Ecto neural progenitor cell (in vitro differentiated cells): ENCODE measurements around the gene KRT86.
"Not testable (repeated sequence)": the region's sequence is repeated elsewhere in the genome, so short reads cannot be mapped to it uniquely, and the experiment has no call there.

ENCODE experiments used
- DNase-seq: peaks from one replicate; pipeline ENCODE4 v3.0.0-alpha.2; 2018; ENCODE audit warnings: low spot score

KRT86 gene

GRCh38 chr12:52314511-52314910, 40.1 kb downstream of the KRT86 start:
- DNase-seq, result no peak

- DNase-seq, result not testable (repeated sequence)
These were observed 41.3 kb downstream of the KRT86 start for GRCh38 chr12:52315721-52316120.

DNA sequence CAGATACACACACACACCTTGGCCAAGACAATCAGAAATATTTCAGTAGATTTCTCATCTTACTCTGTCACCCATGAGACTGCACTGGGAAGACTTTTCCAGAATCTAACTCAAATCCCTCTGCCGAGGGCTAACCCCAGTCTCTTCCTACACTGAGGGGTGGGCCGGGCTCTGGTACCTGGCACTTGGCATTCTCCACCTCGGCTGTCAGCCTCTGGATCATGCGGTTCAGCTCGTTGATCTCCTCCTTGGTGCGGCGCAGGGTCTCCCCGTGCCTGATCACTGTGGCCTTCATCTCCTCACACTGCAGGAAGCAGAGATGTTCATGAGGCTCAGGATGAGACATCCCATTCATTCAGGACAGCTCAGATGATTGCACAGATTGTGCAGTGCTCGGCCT, 41.8 kb downstream of the KRT86 start:
- no peak for DNase-seq

- no peak for DNase-seq
These were observed 42.3 kb downstream of the KRT86 start for GRCh38 chr12:52316701-52317100.

DNA sequence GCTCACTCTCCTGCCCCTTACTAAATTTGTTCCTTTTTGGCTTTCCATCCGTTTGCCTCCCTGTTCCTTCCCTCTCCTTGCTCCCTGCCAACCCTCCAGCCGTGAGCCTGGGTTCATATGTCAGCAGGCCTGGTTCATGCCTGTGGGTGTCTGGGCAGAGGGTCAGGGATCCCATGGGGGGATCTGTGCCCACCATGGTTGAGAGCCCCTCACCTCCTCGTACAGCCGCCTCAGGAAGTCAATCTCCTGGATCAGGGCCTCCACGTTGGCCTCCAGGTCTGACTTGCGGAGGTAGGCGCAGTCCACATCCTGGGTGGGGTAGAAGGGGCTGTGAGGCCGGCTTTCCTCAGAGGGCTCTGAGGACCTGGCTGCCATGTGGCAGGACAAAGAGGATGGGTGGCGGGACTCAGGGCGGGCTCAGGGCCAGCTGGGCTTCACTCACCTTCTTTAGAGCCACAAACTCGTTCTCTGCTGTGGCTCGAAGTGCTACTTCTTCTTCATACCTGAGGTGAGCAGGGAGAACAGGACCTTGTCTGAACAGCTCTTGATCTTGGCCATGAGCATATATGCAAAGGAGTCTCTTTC, 43.1 kb downstream of the KRT86 start:
- DNase-seq, result no peak

GRCh38 chr12:52318241-52318990, 44.0 kb downstream of the KRT86 start:
- no peak for DNase-seq

GRCh38 chr12:52319097-52319496, 44.7 kb downstream of the KRT86 start:
- no peak for DNase-seq

- no peak for DNase-seq
These were observed 46.4 kb downstream of the KRT86 start, which contains the start of gene KRT83 for GRCh38 chr12:52320784-52321400. Gene KRT83, minus strand, starts transcription at chr12:52321398. Its CDS starts 63 bp downstream, at chr12:52321335.

GRCh38 chr12:52321418-52321817, 47.0 kb downstream of the KRT86 start:
- DNase-seq, result no peak

DNA sequence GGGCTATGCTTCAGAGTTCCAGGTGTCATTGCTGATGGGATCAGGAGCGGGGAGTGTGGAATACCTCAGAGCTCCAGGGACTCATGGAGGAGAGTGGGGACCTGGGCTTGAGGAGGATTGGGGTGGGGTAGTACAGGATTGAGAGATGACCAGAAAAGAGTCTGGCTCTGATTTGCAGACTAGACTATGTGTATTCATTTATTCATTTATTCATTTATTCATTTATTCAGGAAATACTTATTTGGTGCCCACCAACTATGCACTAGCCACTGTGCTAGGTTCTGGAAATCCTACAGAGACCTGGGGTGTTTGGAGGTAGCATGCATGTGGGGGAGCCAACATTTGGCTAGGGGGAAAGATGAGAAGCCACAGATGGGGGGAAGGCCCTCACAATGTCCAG, 47.6 kb downstream of the KRT86 start:
- no peak for DNase-seq

GRCh38 chr12:52323001-52323400, 48.6 kb downstream of the KRT86 start:
- DNase-seq, result no peak

- DNase-seq, result no peak
These were observed 49.1 kb downstream of the KRT86 start for GRCh38 chr12:52323416-52324152.

- no peak for DNase-seq
These were observed 49.7 kb downstream of the KRT86 start for GRCh38 chr12:52324153-52324444.

DNA sequence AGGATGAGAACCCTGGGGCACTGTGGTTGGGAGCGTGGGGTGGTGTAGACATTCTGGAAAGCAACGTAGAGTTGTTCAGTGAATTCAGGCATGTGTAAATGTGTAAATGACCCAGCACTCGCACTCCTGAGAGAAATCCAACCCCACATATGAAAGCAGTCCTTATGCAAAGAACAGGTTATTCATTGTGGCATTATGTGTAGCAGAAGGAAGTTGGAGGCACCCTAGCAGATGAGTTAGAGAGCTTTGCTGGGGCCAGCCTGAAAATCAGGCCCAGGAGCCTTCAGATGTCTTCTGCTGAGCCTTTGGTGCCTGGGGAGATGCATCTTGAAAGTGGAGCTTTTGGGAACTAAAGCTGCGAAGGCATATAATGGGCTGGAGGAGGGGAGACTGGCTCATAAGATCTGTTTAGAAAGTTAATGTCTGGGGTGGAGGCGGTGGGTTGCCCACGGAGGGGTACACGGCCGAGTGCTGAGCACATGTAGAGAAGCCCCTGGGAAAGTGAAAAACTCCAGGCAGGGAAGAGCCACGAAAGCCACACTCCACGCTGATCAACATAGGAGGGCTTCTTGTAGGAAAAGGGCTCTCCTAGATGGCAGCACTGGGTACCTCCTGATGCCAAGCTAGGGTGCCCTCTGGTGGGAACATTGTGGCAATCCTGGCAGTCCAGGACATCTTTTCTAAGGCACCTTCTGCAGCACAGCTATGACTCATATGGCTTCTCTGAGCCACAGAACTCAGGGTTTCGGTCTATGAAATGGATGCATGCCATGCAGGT, 52.8 kb downstream of the KRT86 start:
- peak; percentile 83 for DNase-seq

DNA sequence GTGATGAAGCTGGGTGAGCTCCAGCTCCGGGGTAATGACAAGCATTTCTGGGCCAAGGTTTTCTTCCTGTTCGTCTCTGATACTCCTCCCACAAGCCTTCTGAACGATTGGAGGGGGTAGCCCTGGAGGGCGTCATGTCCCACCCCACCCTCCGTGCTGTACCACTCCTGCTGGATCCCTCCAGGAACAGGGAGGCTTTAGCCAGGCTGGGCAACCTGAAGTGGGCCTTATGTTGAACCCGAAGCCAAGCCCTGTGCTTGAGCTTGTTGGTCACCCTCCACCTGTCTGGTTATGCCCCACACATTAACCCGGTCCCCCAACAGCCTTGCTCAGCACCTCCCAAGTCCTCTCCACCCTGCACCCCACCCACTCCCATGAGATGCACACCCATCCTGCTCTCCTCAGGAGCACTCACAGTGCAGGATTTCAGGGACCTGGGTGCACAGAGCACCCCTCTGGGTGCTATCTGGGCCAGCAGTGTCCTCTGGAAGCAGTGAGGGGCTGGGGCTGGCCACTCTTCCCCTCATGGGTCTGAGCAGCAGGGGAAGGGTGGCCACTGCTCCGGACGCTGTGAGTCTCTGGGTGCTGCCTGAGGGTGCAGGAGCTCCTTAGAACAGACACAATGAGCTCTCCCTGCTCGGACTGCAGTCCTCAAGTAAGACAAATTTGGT, 53.5 kb downstream of the KRT86 start:
- no peak for DNase-seq

DNA sequence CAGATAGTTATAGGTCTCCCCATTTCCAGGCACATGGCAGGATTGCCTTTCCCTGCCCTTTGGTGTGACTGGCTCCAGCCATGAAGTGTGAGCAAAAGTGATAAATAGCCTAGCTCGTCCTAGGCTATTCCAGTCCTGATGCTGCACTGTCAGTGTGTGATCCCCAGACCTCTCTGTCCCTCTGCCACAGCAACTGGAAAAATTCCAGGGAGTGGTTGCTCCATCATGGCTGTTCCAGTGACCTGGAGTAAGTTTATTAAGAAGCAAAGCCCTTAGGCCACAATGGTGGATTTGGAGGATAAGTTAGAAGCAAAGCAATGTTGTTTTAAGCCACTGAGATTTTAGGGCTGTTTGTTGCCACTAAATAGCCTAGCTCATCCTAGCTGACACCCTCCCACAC, 56.6 kb downstream of the KRT86 start:
- DNase-seq, result no peak

DNA sequence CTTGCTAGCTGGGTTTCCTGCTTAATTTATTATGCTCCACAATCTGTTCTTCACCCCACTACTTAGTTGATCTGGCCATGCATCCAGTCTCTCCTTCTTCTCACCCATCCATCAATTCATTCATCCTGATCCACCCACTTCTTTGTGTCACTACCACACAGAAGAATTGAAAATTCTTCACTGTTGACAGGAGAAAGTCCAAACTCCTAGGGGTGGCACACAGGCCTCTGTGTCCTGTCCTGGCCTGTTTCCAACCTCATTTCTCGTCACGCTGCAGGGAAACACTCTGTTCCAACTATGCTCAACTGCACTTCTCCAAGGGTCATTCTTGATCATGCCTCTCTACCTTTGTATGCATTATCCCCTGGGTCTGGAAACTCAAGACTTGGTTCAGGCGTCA, 57.4 kb downstream of the KRT86 start:
- no peak for DNase-seq

DNA sequence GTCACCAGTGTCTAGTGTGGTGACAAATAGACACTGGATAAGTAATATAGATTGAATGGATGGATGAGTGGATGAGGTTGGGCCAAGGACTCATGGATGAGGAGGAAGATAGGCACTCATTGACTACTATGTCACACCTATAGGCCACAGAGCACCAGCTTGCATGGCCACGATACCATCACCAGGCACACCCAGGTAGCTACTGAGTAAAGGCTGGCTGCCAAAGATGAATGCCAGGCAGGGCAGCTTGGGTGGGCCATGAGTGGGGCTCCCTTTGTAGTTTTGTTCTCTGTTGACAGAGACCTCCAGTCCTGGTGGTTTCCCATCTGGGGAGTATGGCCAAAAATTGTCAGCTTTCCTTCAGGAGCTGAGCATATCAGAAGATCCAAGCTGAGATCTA, 57.9 kb downstream of the KRT86 start:
- DNase-seq, result no peak

- DNase-seq, result no peak
These were observed 58.9 kb downstream of the KRT86 start for GRCh38 chr12:52333321-52333720.

- DNase-seq, result no peak
These were observed 59.7 kb downstream of the KRT86 start for GRCh38 chr12:52334185-52334584.

GRCh38 chr12:52335598-52336262, 61.3 kb downstream of the KRT86 start:
- DNase-seq, result no peak
